Activated CD8-positive, alpha-beta T cell treated with anti-CD3 and anti-CD28 coated beads for 36 hours (primary cell): ENCODE data around the gene OS9. TPM values are rescaled to one million over a fixed set of nuclear protein-coding genes. Genes with fewer than 3 reads are reported as not detected.

Experiments used
- ATAC-seq: fragments of 200-7000 bp; cut with Tn5 transposase; one replicate; pipeline ENCODE4 v1.10.0; 2021; ENCODE audit warnings: mild to moderate bottlenecking, moderate library complexity
- CTCF ChIA-PET: fragments of 350-600 bp; sonication (Branson Sonifier 250); formaldehyde crosslinking; loops from one replicate; lab custom pipeline; 2021; ENCODE audit warnings: antibody characterized with exemption; lab: Charles Lee
- POLR2A ChIA-PET: fragments of 350-600 bp; sonication (Branson Sonifier 250); formaldehyde crosslinking; loops from one replicate; lab custom pipeline; 2021; ENCODE audit warnings: antibody characterized with exemption; lab: Charles Lee
- DNase-seq: peaks from one replicate; pipeline ENCODE4 v3.0.0-alpha.2; 2020
- H3K27ac Mint-ChIP-seq: one replicate; pipeline ENCODE4 v1.8.0; 2021; ENCODE audit warnings: mild to moderate bottlenecking, mixed read lengths
- H3K27me3 Mint-ChIP-seq: one replicate; pipeline ENCODE4 v1.8.0; 2021; ENCODE audit warnings: mixed read lengths
- H3K36me3 Mint-ChIP-seq: one replicate; pipeline ENCODE4 v1.8.0; 2021; ENCODE audit warnings: low read depth, mixed read lengths
- H3K4me1 Mint-ChIP-seq: one replicate; pipeline ENCODE4 v1.8.0; 2021; ENCODE audit warnings: low read depth, mixed read lengths
- H3K4me3 Mint-ChIP-seq: one replicate; pipeline ENCODE4 v1.8.0; 2021; ENCODE audit warnings: mild to moderate bottlenecking, moderate library complexity, mixed read lengths
- H3K9me3 Mint-ChIP-seq: one replicate; pipeline ENCODE4 v1.8.0; 2021; ENCODE audit warnings: mixed read lengths
- intact Hi-C: fragments of 100-400 bp; cut with micrococcal nuclease; formaldehyde crosslinking; loops from one replicate; pipeline ENCODE4 v1.10.0; 2022
- total RNA-seq, 2 experiments: library from RNA; stranded (reverse); gene quantifications; one replicate each; pipeline ENCODE4 v1.2.3, GENCODE V29; 2021
- TF ChIP-seq, protein P1 (sequence below): fragments of 200-600 bp; IDR thresholded peaks from one replicate; pipeline ENCODE4 v1.8.0; 2022; ENCODE audit warnings: antibody characterized with exemption, mild to moderate bottlenecking

The OS9 gene
- total RNA-seq, 2 experiments from 2014 or later, result 53.0 to 56.3 TPM

DNA sequence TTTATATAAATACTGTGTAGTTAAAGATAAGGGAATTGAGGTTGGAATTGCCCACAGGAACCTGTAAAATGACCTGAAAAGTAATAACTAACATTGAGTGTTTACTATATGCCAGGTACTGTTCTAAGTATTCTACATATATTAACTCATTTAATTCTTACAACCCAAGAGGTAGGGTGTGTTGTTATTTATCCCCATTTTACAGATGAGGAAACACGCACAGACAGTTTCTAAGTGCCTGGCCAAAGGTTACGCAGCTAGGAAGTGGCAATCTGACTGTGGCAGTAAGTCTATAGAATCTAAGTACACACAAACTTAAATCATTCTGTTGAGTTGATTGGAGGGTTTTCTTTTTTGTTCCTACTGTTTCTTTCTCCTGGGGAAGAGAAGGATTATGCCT lies 49.8 kb downstream of the OS9 start:
- no peaks in the 10 kb centered on the region for H3K27me3 Mint-ChIP-seq
- CTCF ChIA-PET, result interaction anchor here (2.6 kb wide), 1 partner anchor 13 kb away, joined by 13 read pairs; no protein-coding TSS in a partner anchor
- H3K4me1 Mint-ChIP-seq, result peaks cover 53% of the 10 kb centered on the region
- peaks cover 33% of the 10 kb centered on the region for H3K36me3 Mint-ChIP-seq
- TF ChIP-seq, protein P1, sequence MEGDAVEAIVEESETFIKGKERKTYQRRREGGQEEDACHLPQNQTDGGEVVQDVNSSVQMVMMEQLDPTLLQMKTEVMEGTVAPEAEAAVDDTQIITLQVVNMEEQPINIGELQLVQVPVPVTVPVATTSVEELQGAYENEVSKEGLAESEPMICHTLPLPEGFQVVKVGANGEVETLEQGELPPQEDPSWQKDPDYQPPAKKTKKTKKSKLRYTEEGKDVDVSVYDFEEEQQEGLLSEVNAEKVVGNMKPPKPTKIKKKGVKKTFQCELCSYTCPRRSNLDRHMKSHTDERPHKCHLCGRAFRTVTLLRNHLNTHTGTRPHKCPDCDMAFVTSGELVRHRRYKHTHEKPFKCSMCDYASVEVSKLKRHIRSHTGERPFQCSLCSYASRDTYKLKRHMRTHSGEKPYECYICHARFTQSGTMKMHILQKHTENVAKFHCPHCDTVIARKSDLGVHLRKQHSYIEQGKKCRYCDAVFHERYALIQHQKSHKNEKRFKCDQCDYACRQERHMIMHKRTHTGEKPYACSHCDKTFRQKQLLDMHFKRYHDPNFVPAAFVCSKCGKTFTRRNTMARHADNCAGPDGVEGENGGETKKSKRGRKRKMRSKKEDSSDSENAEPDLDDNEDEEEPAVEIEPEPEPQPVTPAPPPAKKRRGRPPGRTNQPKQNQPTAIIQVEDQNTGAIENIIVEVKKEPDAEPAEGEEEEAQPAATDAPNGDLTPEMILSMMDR, result no peak
- no peaks in the 10 kb centered on the region for H3K9me3 Mint-ChIP-seq
- intact Hi-C loops, result loop anchor here (2.0 kb wide), 1 partner anchor 161 kb away; no protein-coding TSS in a partner anchor
- H3K4me3 Mint-ChIP-seq, result peak overlapping the region; percentile 92
- POLR2A ChIA-PET, result interaction anchor here (1.2 to 3.1 kb wide), 3 partner anchors 9 to 20 kb away, joined by 4 to 9 read pairs (median 4); no protein-coding TSS in a partner anchor
- H3K27ac Mint-ChIP-seq, result peak overlapping the region; percentile 94
- ATAC-seq (no peak), DNase-seq (no peak)

DNA sequence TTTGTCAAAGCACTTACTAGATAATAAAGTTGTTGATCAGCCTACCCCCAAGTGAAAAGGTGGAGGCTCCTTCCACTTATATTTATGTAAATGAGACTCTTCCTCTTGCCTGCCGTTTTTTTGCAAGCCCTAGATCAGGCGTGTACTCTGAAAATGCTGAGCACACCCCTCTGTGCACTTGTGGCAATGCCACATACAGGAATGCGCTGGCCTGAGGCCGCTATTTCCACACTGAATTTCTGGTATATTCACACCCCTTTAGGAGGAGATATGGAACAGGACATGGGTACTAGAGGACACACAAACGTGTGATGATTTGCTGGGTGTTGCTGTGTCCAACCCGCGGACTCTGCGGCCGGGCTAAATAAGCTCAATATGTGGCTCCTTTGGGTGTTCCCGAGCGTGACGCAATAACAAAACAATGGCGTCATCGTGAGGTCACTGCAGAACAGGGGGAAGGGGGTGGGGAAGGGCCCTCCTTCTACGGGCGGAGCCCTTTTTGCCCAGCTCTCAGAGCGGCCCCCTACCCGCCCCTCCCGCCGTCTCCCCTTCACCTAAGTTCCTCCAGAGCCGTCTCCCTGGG lies 50.4 kb downstream of the OS9 start:
- H3K36me3 Mint-ChIP-seq, result peaks cover 36% of the 10 kb centered on the region
- peak overlapping the region; percentile 92 for H3K4me3 Mint-ChIP-seq
- ChIA-PET CTCF (interaction anchor here (1.0 to 2.6 kb wide), 4 partner anchors 12 to 161 kb away, joined by 3 to 13 read pairs (median 4); no protein-coding TSS in a partner anchor), POLR2A (interaction anchor here (0.6 to 3.1 kb wide), 8 partner anchors 10 to 98 kb away, joined by 3 to 9 read pairs (median 4); partner anchors contain the start of genes CYP27B1 and TSFM)
- ATAC-seq (peak; percentile 52), DNase-seq (peak; percentile 88)
- intact Hi-C loops, result no loop called here
- peaks cover 51% of the 10 kb centered on the region for H3K4me1 Mint-ChIP-seq
- no peaks in the 10 kb centered on the region for H3K9me3 Mint-ChIP-seq
- no peaks in the 10 kb centered on the region for H3K27me3 Mint-ChIP-seq
- TF ChIP-seq, protein P1, result no peak
- peak overlapping the region; percentile 94 for H3K27ac Mint-ChIP-seq

DNA sequence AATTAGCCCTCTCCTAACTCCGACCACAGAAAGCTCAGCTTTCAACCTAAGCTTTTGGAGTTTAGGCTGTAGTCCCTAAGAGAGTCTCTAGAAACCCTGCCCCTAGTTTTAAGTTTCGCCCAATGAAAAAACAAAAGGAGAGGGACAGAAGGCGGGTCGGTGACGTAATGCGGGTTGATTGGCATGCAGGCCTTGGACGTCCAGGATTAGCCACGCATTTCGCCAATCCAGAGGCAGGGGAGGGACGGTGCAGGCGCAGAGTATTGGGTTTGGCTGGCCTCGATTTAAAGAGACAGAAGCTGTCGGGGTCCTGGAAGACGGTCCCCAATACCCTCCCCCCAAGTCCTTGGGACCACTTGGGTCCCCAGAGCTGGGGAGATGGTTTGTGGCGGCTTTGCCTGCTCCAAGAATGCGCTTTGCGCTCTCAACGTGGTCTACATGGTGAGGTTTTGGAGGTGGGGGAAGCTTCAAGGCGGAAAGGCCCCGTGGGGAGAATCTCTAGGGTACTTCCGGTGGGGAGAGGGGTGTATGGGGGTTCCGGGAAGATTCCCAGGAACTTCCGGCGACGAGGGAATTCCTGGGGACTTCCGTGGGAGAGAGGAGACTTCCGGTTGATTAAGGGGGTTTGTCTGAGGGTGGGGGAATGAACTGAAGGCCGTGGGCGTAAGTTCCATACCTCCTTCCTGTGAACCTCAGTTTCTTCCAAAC lies 51.0 kb downstream of the OS9 start, which contains the start of gene TSPAN31:
Gene TSPAN31, plus strand, starts transcription at position 263 of the 708 bp plus-strand sequence. Its CDS starts 116 bp downstream, at position 379.
- no peaks in the 10 kb centered on the region for H3K27me3 Mint-ChIP-seq
- intact Hi-C loops, result no loop called here
- peaks cover 44% of the 10 kb centered on the region for H3K4me1 Mint-ChIP-seq
- TF ChIP-seq, protein P1, result no peak
- POLR2A ChIA-PET, result interaction anchor here (0.6 to 3.1 kb wide), 9 partner anchors 10 to 98 kb away, joined by 3 to 9 read pairs (median 4); partner anchors contain the start of genes CYP27B1 and TSFM
- H3K27ac Mint-ChIP-seq, result peak within 1 kb of the TSS; percentile 94
- H3K36me3 Mint-ChIP-seq, result peaks cover 40% of the 10 kb centered on the region
- DNase-seq (peak; percentile 99), ATAC-seq (peak; percentile 81)
- no peaks in the 10 kb centered on the region for H3K9me3 Mint-ChIP-seq
- CTCF ChIA-PET, result interaction anchor here (0.7 to 2.6 kb wide), 5 partner anchors 12 to 162 kb away, joined by 3 to 13 read pairs (median 4); no protein-coding TSS in a partner anchor
- H3K4me3 Mint-ChIP-seq, result peak within 1 kb of the TSS; percentile 92

DNA sequence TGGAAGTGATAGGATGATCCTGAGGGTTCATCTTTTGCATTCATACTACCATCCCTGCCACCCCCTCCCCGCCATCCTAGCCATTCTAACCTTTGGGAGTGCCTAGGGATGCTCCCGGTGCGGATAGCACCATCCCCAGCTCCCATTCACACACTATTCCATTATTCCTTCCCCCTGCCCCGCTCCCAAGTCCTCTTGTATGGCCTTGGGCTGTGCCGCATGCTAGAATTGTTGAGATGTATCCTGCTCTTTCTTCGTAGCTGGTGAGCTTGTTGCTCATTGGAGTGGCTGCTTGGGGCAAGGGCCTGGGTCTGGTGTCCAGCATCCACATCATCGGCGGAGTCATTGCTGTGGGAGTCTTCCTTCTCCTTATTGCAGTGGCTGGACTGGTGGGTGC lies 51.6 kb downstream of the OS9 start:
- POLR2A ChIA-PET, result interaction anchor here (1.1 to 3.1 kb wide), 5 partner anchors 11 to 97 kb away, joined by 3 to 9 read pairs (median 6); no protein-coding TSS in a partner anchor
- CTCF ChIA-PET, result interaction anchor here (0.7 to 2.6 kb wide), 5 partner anchors 11 to 162 kb away, joined by 3 to 13 read pairs (median 4); no protein-coding TSS in a partner anchor
- Mint-ChIP-seq H3K27me3 (no peaks in the 10 kb centered on the region), H3K4me3 (peak overlapping the region; percentile 92), H3K4me1 (peaks cover 46% of the 10 kb centered on the region), H3K9me3 (no peaks in the 10 kb centered on the region), H3K36me3 (peaks cover 45% of the 10 kb centered on the region), H3K27ac (peak overlapping the region; percentile 94)
- intact Hi-C loops, result no loop called here
- TF ChIP-seq, protein P1, result no peak
- ATAC-seq, result no peak
- DNase-seq, result no peak
